HG03064 (cell line): ENCODE measurements around the gene MACROH2A1.

Source experiments
- ATAC-seq: cut with Tn5 transposase; IDR thresholded peaks from one replicate; pipeline ENCODE4 v1.9.1; 2021; ENCODE audit warnings: low read depth; ENCODE audit not compliant: unreplicated experiment

MACROH2A1 gene

DNA sequence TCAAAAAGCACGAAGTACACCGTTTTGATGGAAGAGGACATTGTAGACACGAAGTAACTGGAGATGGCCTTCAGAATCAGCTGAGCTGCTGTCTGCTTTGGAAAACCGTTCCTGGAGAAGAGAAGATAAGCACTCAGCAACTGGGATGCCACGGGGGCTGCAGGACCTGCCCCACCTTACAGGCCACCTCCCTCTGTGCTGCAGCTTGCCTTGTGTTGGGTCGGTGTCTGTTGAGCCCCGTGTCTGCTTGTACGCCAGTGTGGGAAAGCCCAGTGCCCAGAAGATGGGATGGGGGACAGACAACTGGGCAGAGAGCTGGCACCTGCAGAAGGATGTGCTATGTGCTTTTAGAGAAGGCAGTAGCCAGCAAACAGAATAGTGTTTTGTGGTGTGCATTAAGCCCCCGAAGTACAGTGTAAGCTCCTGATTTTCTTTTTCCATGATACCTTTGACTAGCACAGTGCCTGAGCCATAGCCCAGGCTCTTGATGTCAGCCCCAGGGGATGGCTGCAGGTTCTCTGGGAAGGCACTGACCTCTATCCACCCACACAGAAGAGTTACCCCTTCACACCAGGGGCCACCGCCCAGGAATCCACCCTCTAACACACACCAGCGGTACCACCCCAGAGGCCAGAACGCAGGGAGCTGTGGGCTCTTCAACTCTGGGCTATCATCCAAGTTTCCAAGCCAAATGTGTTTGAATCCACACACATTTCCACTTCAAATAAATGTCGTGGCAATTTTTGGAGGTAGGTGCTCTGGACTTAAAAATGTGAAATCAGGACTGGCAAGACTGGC, 63.8 kb downstream of the MACROH2A1 start:
- no peak for ATAC-seq

DNA sequence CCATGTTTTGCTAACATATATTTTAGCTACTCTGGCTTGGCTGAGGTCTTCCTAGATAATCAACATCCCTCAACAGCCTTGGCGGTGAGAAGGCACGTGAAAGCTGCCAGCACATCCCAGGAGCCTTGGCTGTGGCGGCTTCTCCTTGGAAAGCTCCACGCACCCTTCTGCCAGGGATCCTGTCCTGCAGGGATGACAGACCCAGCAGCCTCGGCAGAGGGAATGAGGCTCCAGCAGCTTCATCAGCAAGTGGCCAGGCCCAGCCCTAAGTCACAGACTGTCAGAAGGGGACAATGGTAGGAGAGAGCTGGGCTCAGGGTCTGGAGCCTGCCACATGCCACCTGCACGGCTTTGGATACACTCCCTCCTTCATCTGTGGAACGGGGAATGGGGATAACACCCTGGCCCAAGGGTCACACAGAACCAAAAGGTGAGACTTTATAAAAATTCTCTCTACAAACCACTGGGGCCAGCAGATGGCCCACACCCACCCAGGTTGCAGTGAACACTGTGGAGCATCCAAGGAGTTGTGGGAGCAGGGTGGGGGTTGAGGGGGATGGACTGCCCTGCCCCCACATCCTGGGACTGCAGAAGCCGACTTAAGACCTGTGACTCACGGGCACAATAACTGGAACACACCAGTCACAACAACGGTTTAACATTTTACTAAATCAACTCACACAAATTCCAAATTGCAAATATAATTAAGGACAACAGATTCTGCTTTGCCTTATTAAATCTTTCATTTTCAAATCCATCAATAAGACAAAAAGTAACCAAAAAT, 65.1 kb downstream of the MACROH2A1 start:
- ATAC-seq = no peak

DNA sequence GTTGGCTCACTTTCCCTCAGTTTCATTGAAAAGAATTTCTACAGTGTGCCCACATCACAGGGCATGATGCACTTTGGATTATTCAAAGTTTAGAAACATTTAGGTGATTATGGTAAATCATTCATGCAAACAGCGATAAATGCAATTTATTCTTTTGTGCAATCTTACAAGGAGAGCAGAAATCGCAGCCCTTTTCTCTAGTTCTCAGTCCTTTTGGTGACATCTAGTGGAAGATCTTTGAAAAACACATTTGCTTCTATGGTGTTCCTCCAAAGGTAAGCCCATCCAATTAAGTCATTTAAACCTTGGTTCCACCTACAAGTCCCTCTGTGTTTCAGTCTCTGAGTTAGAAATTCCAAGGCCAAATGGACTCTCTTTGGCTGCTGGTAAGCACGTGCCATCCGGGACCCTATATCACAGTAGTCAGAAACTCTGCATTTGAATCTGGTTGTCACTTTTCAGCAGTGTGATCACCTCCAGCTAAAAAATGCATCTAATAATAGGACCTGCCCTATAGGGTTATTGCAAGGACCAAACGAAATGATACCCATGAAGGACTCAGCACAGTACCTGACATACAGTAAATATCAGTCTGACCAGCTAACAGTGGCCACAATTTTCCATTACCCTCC, 66.4 kb downstream of the MACROH2A1 start:
- ATAC-seq = no peak

DNA sequence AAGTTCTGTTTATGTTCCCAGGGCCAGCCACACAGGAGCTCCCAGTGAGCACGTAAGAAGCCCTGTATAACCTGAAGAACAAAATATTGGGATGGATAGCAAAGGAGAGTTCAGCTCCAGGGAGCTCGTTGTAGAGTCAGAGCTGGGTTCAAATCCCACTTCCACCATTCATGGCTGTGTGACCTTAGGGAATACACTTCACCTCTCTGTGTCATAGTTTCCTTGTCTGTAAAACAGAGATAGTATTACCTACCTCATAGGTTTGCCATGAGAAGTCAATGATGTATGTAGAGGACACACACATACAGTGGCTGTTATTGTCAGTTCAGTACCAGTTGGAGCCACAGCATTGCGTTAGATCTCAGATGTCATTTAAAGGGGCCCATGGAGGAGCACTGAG, 67.4 kb downstream of the MACROH2A1 start:
- no peak for ATAC-seq

DNA sequence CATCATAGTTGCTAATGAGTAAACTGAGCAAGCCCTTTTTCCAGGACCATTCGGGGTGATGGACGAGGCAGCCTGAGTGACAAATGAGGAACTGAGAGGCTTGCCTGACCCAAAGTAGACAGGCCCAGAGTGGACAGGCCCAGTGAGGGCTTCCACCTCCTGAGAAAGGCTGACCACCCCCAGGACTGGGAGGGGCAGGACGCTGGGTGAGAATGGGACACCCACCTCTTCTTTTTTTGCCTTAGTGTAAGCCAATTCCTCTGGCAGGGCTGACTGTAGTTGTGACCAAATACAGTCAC, 68.3 kb downstream of the MACROH2A1 start:
- no peak for ATAC-seq

DNA sequence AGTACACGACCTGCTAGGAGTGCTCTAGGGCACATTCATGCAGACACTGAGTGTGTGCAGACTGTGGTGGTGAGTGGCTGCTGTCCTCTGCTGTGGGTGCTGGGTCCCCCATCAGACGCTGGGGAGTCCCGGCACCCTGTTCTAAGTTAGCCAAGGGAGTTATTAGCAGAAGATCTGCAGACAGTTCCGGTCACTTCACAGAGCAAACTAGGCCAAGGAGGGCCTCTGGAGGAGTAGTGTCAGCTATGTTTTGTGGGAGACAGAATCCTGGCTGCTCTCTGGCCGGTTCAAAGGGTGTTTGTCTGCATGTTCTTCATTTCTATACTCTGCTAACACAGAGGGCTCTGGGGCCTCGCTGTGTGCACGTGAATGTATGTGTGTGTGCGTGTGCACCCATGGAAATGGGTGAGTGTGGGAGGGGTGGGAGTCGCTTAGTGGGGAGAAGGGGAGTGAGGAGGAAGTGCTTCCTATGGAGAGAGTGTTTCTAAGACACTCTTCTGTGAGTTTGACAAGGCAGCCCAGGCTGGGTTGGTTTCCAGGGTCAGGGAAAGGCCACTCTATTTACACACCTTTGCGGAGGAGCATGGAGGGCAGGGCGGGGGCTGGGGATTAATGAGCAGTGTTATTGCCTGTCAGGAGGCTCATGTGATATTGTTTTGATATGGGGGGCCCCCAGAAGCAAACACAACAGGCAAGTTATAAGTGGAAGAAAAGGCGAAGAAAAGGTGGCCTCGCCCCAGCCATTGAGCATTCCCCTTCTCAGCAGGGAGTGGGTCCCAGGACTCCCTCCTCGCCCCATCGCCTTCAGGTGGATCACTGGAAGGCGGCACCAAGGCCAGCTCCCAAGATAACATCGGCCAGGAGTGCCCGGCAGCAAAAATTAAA, 68.9 kb downstream of the MACROH2A1 start:
- no peak for ATAC-seq

DNA sequence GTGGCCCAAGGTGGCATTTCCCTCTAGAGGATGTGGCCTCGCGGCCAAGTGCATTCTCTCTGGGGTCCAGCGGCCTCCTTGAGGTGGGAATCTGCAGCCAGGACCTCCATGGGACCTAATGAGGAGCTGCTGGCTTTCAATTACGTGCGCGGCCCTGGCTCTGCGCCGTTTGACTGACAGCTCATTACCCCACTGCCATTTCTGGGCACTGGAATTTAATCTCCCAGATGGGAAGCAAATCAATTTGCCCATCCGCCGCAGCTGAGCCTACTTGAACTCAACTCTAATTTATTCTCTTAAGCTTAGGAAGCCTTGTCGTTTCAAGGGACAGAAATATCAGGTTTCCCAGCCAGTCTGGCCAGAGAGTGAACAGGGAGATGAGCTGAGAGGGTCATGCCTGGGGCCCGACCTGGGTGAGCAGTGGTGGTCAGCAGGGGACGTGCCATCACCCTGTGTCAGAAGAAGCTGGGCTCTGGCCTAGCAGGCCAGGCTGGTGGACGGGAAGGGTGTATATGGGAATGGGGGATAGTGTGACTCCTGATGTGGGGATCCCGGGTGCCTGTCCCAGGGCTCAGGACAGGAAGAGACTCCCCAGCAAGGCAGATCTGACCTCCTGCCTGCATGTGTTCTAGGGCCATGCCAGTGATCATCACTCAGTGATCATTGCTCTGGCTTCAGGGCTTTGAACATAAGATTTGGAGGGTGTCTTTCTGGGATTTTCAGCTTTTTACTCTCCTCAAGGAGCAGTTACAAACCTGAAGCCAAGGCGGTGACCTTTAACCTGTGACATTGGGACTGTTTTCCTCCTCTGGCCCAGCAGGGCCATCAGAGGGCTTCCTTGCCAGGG, 69.7 kb downstream of the MACROH2A1 start:
- no peak for ATAC-seq

DNA sequence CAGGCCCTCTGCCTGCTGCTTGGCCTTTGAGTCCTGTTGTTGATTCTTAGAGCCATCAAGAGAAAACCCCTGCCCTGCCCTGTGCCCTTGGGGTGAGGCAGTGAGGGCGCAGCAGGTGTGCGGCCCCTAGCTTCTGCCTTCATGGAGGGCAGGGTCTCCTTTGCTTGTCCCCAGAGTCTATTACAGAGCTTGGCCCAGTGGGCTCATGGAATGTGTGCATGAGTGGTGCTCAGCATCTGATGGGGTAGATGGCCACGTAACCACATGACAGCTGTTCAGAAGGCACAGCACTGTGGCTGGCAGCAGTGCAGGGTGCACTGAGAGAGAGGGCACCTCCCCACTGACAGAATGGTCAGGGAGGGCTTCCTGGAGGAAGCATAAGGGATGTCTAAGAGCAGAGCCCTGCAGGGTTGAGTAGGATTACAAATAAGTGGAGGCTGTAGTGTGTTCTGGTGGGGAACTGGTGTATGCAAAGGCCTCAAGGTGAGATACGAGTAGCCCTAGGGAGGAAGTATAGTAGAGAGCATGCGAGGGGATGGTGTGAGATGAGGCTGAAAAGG, 70.8 kb downstream of the MACROH2A1 start:
- ATAC-seq = no peak

DNA sequence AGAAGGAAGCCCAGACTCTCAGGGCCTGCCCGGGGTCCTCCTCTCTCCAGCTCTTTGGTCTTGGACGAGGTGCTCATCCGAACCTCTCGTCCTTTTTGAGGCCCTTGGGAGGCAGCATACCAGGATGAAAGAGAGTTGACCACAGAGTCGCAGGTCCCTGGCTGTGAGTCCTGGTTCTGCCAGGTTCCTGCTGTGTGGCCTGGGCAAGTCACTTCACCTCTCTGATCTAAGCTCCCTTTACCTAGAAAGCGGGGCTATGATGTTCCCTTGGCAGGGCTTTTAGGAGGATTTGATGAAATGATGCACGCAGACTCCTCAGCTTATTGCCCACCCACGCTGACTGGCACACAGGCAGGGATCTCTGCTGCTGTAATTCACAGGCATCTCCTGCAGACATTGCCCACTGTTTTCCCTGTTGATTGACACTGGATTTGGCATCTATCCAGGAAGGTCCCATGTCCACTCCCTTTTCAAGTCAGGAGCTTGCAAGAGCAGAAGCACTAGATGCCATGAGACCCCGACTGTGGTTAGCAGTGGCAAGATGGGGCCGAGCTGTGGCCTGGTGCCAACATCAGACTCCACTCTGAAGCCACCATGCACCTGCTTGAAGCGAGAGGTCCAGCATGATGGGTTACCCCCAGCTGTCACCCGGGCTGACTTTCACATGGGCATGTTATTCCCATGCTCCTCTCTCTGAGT, 71.5 kb downstream of the MACROH2A1 start:
- ATAC-seq = no peak

DNA sequence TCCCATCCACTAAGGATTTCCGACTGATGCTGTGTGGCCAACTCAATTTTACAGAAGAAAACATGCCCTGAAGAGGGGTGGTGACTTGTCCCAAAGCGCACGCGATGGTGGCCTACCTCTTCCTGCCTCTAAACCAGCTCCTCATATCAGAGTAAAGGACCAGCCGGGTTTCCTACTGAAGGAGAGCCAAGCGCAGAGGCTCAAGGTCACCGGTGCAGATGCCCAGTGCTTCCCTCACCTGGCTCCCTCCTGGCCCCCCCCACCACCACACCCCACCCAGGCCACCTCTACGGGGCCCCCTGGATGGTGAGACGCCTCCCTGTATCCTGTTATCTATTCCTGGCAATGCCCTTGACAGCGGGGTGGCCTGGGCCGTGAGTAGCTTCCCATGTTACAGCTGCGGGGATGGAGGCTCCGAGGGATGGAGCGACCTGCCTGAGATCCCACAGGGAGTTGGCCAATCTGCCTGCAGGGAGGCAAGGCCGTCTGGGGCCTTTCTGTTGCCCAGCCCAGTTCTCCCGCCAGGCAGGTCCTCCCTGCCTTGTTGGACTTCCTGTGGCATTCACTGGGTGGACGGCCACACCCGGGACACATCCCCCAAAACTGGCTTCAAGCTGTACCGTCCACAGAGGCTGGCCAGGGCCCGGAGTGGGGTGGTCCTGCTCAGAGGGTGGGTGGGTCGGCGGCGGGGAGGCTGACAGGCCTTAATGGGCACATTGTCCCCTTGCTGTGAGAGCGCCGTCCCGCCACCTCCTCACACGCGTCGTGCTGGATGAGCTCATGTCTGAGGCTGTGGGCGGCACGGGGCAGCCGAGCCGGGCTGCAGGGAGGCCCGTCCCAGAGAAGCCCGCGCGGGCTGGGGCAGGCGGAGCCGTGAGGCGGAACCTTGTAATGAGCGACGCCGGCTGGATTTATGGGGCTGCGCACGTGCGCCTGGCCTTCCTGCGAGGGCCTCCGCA, 72.5 kb downstream of the MACROH2A1 start:
- ATAC-seq = no peak

DNA sequence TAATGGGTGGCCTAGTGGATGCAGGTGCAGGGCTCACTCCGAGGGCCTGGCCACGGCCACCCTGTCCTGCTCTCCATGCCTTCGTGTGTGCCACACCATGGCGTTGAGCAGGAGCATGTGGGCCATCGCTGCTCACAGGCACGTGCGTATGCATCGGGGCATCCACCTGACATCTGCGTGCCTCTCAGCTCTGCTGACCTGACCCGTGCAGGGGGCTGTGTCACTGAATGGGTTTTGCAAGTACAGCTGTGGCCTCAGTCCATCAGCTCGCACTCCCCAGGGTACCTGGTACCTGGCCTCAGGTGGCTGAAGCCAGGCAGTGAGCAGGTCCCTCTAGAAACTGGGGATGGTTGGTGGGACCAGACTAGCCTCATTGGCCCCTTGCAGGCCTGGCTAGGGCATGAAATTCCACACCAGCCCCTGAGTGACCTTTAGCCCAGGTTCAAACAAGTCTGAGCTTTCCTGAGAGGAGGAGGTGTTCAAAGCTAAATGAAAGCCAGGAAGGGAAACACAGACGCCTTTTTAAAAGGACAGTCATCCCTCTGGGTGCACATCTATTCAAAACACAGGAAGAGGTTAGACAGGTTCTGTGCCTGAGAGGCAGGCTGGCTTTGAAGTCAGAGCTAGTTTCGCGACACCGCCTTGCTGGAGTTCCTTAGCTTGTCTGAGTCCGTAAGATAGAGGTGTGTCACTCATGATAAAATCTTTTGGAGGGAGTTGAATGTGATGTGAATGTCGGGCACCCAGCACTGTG, 74.0 kb downstream of the MACROH2A1 start:
- ATAC-seq = no peak

DNA sequence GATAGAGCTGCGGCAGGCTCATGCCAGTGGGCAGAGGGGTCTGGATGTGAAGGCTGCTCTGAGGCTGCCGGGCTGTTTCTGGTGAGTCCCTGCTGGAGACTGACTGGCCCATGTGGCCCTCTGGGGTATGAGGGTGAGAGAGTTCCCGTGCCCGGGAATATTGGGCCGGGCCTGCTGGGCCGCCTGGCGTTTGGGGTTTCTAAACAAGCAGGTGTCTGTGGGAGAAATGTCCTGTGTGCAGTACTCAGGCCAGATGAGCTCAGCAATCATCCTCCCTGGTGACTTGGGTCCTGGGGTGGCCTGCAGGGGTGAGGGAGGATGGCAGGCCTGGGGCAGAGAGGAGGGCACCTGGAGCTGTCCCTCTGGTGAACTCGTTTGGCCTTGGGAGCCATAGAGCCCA, 74.9 kb downstream of the MACROH2A1 start:
- ATAC-seq = no peak

DNA sequence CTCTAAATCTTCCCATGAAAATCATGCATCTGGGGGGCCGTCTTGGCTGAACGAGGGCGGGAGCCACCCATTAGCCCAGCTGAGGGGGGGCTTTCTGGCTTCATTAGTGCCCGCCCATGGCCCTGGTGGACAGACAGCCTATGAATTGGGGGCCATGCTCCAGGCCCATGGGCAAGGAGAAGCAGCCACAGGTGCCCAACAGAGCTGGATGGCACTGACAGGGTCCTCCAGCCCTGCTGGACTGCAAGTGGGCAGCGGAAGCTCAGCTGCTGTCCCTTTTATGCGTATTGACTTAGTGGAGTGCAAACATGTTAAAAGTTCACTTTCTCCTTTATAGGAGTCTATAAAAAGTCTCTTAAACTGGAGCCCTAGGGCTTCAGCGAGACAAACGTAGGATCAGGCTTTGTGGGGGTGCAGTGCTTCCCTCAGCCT, 75.3 kb downstream of the MACROH2A1 start:
- ATAC-seq = no peak

DNA sequence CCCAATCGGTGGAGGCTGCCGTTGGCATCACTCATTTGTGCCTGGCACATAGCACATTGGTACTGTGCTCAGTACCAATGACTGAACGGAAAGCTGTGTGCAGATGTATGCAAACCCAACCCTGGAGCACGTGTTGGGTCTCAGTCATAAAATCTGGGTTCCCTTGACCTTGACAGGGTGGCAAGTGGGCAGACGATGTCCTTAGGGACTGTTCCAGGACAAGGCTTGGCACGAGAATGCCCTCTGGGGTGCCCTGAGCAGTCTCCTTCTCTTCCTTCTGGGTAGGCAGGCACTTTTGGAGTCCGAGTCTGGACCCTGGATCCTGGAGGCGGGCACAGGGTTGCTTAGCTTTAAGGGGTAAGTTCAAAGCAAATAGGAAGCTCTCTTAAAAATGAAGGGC, 75.8 kb downstream of the MACROH2A1 start:
- no peak for ATAC-seq

DNA sequence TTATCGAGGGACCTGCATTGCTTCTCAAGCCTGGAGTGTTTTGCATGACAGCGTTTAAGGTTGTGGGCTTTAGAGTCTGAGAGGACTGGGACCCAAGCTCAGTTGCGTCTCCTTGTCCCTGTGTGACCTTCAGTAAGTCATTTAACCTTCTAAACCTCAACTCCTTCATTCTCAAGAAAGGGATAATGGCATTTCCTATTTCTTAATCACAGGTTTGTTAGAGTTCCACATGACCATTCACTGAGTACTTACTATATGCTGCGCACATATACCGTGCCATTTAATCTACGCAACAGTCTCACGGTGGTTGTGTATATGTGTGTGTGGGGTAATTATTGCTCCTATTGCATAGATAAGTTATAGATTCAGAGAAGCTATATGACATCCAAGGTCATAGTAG, 76.3 kb downstream of the MACROH2A1 start:
- no peak for ATAC-seq

DNA sequence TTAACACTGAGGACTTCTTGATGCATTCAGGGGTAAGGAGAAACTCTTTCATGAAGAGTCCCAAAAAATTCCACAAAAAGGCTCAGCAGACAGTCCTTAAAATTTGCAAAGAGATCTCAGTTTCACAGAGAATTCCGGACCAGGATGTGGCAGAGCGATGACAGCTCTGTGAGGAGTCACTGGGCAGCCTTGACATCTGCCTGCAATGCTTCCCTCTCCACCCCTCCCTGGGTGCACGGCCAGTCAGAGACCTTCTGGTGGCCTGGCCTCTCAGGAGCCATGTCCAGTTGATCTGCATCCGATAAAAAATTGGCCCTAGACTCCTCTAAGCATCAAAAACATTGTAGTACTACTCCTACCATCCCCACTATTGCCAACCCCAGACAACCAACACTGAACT, 76.8 kb downstream of the MACROH2A1 start:
- ATAC-seq = no peak
